Measurements from ENCODE around the gene FRMD3.

Gene FRMD3

DNA sequence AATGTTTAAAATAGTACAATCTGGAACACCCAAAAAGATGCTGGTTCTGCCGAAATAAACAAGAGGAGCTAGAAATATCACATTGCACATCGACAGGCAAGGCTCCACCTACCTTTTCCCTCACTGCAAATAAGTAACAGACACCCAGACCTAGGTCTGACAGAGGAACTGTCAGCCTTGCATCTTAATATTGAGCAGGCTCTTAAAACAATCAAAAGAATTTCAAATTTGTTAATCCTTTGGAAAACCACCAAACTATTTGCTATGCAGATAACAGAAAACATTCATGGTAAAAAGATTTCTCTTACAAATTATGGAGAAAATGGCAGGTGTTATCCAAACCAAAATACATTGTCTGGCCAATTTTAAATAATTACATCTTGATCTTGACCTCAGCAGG lies 71.3 kb downstream of the FRMD3 start:
- H3K36me3 ChIP-seq = no peaks in the 10 kb centered on the region
- no peak overlapping the region for H3K4me3 ChIP-seq
- DNase-seq = no peak
- H3K9me3 ChIP-seq = no peaks in the 10 kb centered on the region
- intact Hi-C loops (cut with DNase I; ENCODE audit: low total_unique reads) = no loop called here
- no peaks in the 10 kb centered on the region for H3K4me1 ChIP-seq
- H3K27ac ChIP-seq = no peak overlapping the region
- no peaks in the 10 kb centered on the region for H3K27me3 ChIP-seq
- TF ChIP-seq, protein P1, sequence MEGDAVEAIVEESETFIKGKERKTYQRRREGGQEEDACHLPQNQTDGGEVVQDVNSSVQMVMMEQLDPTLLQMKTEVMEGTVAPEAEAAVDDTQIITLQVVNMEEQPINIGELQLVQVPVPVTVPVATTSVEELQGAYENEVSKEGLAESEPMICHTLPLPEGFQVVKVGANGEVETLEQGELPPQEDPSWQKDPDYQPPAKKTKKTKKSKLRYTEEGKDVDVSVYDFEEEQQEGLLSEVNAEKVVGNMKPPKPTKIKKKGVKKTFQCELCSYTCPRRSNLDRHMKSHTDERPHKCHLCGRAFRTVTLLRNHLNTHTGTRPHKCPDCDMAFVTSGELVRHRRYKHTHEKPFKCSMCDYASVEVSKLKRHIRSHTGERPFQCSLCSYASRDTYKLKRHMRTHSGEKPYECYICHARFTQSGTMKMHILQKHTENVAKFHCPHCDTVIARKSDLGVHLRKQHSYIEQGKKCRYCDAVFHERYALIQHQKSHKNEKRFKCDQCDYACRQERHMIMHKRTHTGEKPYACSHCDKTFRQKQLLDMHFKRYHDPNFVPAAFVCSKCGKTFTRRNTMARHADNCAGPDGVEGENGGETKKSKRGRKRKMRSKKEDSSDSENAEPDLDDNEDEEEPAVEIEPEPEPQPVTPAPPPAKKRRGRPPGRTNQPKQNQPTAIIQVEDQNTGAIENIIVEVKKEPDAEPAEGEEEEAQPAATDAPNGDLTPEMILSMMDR (IDR thresholded peaks at IDR 0.05) = no peak

DNA sequence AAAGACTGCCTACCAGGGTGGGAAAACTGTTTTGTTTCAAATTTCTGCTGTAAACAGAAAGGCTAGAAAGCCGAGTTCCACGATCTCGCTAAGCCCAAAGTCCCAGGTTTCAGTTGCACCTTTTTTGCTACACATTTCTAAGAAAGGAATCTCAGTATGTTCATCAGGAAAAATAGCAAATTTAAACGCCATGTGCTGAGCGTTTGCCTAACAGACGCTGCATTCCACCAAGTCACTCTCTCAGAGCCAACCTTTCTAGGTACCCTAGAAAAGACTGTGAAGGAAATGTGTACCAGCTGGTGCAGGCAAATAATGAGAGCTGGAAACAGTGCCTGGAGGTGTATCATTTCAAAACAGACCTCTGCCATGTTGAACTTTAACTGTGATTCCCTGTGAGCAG lies 71.8 kb downstream of the FRMD3 start:
- TF ChIP-seq, protein P1 (IDR thresholded peaks at IDR 0.05) = no peak
- Histone ChIP-seq H3K4me3 (no peak overlapping the region), H3K9me3 (no peaks in the 10 kb centered on the region), H3K27me3 (no peaks in the 10 kb centered on the region), H3K36me3 (no peaks in the 10 kb centered on the region), H3K4me1 (no peaks in the 10 kb centered on the region), H3K27ac (no peak overlapping the region)
- intact Hi-C loops (cut with DNase I; ENCODE audit: low total_unique reads) = no loop called here
- no peak for DNase-seq

DNA sequence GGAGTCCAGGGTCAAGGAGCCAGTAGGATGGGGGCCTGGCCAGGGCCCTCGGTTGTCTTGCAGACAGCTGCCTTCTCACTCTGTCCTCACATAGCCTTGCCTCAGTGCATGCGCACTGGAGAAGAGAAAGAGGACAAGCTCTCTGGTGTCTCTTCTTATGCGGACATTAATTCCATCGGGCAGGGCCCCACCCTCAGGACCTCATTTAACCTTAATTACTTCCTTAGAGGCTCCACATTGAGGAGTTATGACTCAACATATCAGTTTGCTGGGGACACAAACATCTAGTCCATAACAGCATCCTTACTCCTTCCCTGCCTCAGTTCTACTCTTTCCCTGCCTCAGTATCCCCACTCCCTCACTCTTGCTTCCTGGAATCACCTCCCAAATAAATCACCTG lies 78.4 kb downstream of the FRMD3 start:
- Histone ChIP-seq H3K36me3 (no peaks in the 10 kb centered on the region), H3K9me3 (peaks cover 0 to 6% (median 0%) of the 10 kb centered on the region in 3 donors), H3K27ac (no peak overlapping the region), H3K4me3 (no peak overlapping the region), H3K4me1 (no peaks in the 10 kb centered on the region), H3K27me3 (no peaks in the 10 kb centered on the region)
- no peak for DNase-seq
- intact Hi-C loops (cut with DNase I; ENCODE audit: low total_unique reads) = no loop called here
- TF ChIP-seq, protein P1 (IDR thresholded peaks at IDR 0.05) = no peak

DNA sequence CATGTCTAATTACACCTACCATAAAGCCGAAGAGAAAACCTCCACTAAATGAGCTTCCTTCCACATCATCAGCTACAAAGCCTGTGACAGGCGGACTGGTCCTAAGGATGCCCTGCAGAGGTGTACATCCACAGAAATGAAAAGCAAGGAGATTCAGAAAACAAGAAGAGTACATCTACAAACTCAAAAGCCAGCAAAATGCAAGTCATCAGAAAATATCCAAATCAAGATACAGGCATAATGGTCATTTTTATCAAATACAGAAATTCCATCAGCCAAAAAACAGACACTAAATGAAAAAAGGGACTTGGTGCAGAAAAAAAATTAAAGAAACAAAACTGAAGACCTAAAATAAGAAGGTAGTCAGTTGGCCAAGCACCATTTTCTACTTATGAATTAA lies 79.7 kb downstream of the FRMD3 start:
- H3K27ac ChIP-seq = no peak overlapping the region
- no peaks in the 10 kb centered on the region for H3K27me3 ChIP-seq
- DNase-seq = no peak
- no peaks in the 10 kb centered on the region for H3K4me1 ChIP-seq
- intact Hi-C loops (cut with DNase I; ENCODE audit: low total_unique reads) = no loop called here
- no peaks in the 10 kb centered on the region for H3K36me3 ChIP-seq
- H3K4me3 ChIP-seq = no peak overlapping the region
- peaks cover 0 to 6% (median 0%) of the 10 kb centered on the region in 3 donors for H3K9me3 ChIP-seq
- TF ChIP-seq, protein P1 (IDR thresholded peaks at IDR 0.05) = no peak

DNA sequence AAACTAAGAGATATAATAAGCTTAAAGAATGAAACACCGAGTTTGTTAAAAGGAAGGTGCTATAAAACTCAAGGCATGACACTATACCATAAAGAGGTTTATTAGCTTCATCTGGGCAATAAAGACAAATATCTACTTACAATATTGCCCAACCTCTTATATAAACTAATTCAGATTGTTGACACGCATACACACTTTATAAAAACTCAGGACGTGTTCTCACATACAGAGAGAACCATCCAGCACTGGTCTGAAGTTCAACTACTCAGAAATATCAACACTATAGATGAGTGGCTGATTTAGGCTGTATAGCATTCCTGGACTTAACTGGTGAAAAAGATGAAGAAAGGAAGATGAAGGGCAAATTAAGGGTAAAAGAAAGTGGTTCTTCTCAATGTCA lies 81.2 kb downstream of the FRMD3 start:
- Histone ChIP-seq H3K36me3 (no peaks in the 10 kb centered on the region), H3K4me1 (no peaks in the 10 kb centered on the region), H3K9me3 (peaks cover 0 to 6% (median 0%) of the 10 kb centered on the region in 3 donors), H3K27ac (no peak overlapping the region), H3K27me3 (no peaks in the 10 kb centered on the region), H3K4me3 (no peak overlapping the region)
- no peak for DNase-seq
- intact Hi-C loops (cut with DNase I; ENCODE audit: low total_unique reads) = no loop called here
- TF ChIP-seq, protein P1 (IDR thresholded peaks at IDR 0.05) = no peak

DNA sequence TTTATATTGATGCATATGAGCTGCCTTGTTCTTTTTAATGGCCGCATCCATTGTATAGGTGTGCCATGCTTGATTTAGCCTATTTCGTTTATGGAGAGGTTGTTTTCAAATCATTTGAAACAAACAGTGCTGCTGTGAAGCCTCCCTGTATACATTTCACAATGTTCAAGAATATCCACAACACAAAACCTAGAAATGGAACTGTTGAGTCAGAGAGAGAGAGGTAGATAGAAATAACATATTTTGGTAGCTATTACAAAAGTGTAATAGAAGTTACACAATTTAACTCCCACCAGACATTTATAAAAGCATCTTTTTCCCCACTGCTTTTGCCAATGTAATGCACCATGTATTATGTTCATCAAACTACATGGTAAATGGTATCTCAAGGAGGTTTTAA lies 82.0 kb downstream of the FRMD3 start:
- H3K4me3 ChIP-seq = no peak overlapping the region
- peaks cover 0 to 5% (median 0%) of the 10 kb centered on the region in 3 donors for H3K9me3 ChIP-seq
- no peaks in the 10 kb centered on the region for H3K27me3 ChIP-seq
- no peak overlapping the region for H3K27ac ChIP-seq
- no peaks in the 10 kb centered on the region for H3K4me1 ChIP-seq
- H3K36me3 ChIP-seq = no peaks in the 10 kb centered on the region
- no peak for DNase-seq
- intact Hi-C loops (cut with DNase I; ENCODE audit: low total_unique reads) = no loop called here
- TF ChIP-seq, protein P1 (IDR thresholded peaks at IDR 0.05) = no peak
